Testis (tissue), 2 donors: Measurements from ENCODE around the gene EIF2AK3.

Experiments
- POLR2A ChIP-seq: fragments of 450-650 bp; IDR thresholded peaks from one replicate; pipeline ENCODE4 v1.6.1; 2017; ENCODE audit warnings: antibody characterized with exemption, mild to moderate bottlenecking, moderate library complexity
- TF ChIP-seq, protein P1 (sequence below), 3 experiments: fragments of 450-650 bp in 2 of 3; fragments of 200-600 bp in 1 of 3; sonication (generic) in 1 of 3; IDR thresholded peaks; one replicate each; pipeline ENCODE4 v1.5.1; 2016 to 2019; ENCODE audit warnings: antibody characterized with exemption in 3 of 3, mild to moderate bottlenecking in 2 of 3, moderate library complexity in 1 of 3

DNA sequence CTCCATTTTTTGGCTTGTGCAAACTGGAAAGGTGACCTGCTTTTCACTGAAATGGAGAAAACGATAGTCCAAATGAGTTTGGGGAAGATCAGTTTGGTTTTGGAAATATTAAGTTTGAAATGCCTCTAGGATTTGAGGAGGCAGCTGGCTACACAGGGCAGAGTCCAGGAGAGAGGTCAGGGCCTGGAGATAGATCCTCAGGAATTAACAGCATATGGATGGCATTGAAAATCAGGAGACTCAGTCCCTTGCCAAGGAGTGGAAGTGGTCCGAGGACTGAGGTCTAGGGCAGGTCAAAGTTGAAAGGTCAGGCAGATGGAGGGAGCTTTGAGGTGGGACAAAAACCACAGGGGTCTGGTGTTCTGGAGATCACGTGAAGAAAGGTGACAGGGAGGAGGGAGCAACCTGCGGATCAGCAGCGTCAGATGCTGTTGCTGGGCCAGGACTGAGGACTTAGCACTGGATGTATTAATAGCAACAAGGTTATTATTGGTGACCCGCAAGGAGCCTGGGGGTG is 83.7 kb downstream of the EIF2AK3 start:
- TF ChIP-seq POLR2A, result no peak
- TF ChIP-seq, protein P1, sequence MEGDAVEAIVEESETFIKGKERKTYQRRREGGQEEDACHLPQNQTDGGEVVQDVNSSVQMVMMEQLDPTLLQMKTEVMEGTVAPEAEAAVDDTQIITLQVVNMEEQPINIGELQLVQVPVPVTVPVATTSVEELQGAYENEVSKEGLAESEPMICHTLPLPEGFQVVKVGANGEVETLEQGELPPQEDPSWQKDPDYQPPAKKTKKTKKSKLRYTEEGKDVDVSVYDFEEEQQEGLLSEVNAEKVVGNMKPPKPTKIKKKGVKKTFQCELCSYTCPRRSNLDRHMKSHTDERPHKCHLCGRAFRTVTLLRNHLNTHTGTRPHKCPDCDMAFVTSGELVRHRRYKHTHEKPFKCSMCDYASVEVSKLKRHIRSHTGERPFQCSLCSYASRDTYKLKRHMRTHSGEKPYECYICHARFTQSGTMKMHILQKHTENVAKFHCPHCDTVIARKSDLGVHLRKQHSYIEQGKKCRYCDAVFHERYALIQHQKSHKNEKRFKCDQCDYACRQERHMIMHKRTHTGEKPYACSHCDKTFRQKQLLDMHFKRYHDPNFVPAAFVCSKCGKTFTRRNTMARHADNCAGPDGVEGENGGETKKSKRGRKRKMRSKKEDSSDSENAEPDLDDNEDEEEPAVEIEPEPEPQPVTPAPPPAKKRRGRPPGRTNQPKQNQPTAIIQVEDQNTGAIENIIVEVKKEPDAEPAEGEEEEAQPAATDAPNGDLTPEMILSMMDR (IDR thresholded peaks at IDR 0.05), result no peak
